ENCODE measurements around the gene PHKG2.

The PHKG2 gene

GRCh38 chr16:30756781-30757100 lies 8.5 kb downstream of the PHKG2 start:
- DNase-seq (ENCODE audit: low spot score), result no peak

GRCh38 chr16:30757316-30757715 lies 9.1 kb downstream of the PHKG2 start:
- no peak for DNase-seq (ENCODE audit: low spot score)

- DNase-seq (ENCODE audit: low spot score), result no peak
Measured at GRCh38 chr16:30758988-30759491, 10.8 kb downstream of the PHKG2 start.

GRCh38 chr16:30760001-30760559 lies 11.9 kb downstream of the PHKG2 start:
- DNase-seq (ENCODE audit: low spot score), result no peak

GRCh38 chr16:30760577-30761426 lies 12.6 kb downstream of the PHKG2 start:
- DNase-seq (ENCODE audit: low spot score), result no peak

- DNase-seq (ENCODE audit: low spot score), result peak; percentile 36
Measured at GRCh38 chr16:30761427-30761927, 13.3 kb downstream of the PHKG2 start.

GRCh38 chr16:30761928-30762902 lies 14.0 kb downstream of the PHKG2 start, which contains the start of the genes CFAP119 and RNF40:
CFAP119 (minus strand) TSS chr16:30762062; CDS start chr16:30761748, 314 bp downstream.
RNF40 (plus strand) TSS chr16:30762322; CDS start chr16:30762546, 224 bp downstream.
- DNase-seq (ENCODE audit: low spot score), result peak; percentile 93

- DNase-seq (ENCODE audit: low spot score), result no peak
Measured at GRCh38 chr16:30762991-30763725, 14.9 kb downstream of the PHKG2 start.

GRCh38 chr16:30764086-30764485 lies 15.9 kb downstream of the PHKG2 start:
- DNase-seq (ENCODE audit: low spot score), result no peak

GRCh38 chr16:30764816-30765465 lies 16.7 kb downstream of the PHKG2 start:
- DNase-seq (ENCODE audit: low spot score), result no peak

GRCh38 chr16:30766206-30766932 lies 18.1 kb downstream of the PHKG2 start:
- DNase-seq (ENCODE audit: low spot score), result no peak

GRCh38 chr16:30766933-30767284 lies 18.7 kb downstream of the PHKG2 start:
- DNase-seq (ENCODE audit: low spot score), result no peak

GRCh38 chr16:30767767-30768465 lies 19.7 kb downstream of the PHKG2 start:
- peak; percentile 56 for DNase-seq (ENCODE audit: low spot score)

GRCh38 chr16:30768583-30769181 lies 20.5 kb downstream of the PHKG2 start:
- no peak for DNase-seq (ENCODE audit: low spot score)

GRCh38 chr16:30769379-30770089 lies 21.3 kb downstream of the PHKG2 start:
- no peak for DNase-seq (ENCODE audit: low spot score)

GRCh38 chr16:30771726-30772125 lies 23.5 kb downstream of the PHKG2 start:
- DNase-seq (ENCODE audit: low spot score), result no peak

GRCh38 chr16:30773826-30774225 lies 25.6 kb downstream of the PHKG2 start:
- no peak for DNase-seq (ENCODE audit: low spot score)

- no peak for DNase-seq (ENCODE audit: low spot score)
Measured at GRCh38 chr16:30774367-30775130, 26.3 kb downstream of the PHKG2 start.

All from CD4-positive, alpha-beta T cell treated with Interleukin-2 at 100 ng/mL for 4 hours (primary cell).